DLD1 (cell line): ENCODE measurements around the gene ATP6V0C.

ENCODE experiments used
- in situ Hi-C: cut with HindIII; loops from 2 replicates; pipeline ENCODE4 v1.10.0; 2017; ENCODE audit warnings: low sequenced_read_pairs

Gene ATP6V0C

DNA sequence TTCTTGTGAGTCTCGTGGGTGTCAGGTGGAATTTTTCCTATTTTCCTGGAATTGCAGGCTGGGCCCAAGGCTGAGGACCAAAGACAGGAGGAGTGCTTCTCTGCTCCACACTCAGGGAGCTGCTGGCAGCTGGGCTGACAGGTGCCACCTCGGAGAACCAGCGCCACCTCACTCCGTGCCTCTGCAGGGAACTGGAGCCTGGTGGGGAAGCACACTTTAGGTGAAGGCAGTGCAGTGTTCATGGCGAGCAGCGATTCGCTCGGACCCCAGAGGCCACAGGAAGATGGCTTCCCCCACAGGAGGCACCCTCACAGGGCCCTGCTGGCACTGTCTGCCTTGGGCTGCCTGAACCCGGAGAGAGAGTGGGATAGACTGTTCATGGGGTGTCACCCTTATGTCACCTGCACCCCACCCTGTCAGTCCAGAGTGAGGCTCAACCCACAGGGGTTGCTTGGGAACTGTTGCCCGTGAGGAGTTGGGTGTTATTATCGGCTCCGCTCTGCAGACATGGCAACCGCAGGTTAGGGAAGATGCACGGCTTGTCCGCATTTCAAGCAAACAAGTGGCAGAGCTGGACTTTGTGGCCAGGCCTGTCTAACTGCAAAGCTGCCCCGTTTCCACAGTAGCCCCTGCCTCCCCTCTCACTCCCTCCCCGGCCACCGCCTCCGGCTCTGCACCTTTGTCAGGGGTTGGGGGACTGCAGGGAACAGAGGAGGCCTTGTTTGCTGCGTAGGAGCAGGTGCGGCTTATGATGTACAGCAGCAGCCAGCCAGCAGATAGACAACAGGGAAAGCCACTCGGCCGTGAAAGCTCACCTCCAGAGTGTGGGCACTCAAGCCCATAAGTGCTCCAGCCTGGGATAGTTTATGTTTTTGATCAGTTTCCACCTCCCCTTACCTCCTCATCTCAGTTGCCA is 23.3 kb upstream of the ATP6V0C start:
- in situ Hi-C loops, result no loop called here

DNA sequence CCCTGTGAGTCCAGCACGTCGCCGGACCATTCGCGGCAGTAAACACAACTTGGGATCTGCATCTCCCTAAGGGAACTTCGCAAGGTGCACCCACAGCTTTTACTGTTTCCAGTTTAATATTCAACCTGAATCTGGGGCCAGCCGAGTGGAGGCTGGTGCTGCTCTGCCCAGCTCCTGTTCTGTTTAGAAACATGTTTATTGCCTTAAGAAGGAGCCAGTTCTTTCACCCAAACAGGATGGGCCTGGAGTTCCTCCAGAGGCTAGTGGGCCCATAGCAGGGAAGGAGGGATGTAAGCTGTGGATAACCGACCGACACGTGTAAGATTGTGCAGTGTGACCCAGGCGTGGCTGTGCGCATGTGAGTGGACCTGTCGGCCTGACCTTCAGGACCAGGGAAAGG is 21.5 kb upstream of the ATP6V0C start:
- in situ Hi-C loops, result no loop called here

DNA sequence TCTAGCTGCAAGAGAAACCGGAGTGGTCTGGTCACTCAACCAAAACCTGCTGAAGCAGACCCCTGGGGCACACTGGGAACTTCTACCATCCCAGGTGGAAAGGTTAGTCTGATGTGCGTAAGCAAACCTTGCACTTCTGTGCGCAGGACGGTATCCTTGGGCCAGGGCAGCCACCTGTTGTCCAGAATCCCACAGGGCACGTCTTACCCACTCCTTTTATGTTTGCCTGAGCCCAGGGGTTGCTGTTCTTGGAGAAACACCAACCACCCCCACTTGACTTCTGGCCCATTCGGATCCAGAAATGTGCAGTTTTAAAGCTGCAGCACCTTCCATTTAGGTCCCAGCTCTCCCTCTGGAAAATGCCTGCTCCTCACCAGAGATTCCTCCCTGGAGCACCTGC is 20.1 kb upstream of the ATP6V0C start:
- in situ Hi-C loops, result no loop called here

DNA sequence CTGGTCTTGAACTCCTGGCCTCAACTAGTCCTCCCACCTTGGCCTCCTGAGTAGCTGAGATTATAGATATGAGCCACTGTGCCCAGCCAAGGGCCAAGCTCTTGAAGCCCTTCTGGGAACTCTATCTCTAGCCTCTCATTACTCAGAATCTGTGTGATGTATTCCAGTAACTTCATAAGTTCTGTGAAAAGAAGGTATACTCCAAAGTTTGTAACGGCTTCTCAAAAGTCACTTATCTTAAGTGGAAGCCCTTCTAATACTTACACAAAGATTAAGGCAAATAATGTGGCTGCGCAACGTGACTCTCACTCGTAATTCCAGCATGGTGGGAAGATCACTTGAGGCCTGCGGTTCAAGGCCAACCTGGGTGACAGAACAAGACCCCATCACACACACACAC is 19.1 kb upstream of the ATP6V0C start:
- in situ Hi-C loops, result no loop called here

DNA sequence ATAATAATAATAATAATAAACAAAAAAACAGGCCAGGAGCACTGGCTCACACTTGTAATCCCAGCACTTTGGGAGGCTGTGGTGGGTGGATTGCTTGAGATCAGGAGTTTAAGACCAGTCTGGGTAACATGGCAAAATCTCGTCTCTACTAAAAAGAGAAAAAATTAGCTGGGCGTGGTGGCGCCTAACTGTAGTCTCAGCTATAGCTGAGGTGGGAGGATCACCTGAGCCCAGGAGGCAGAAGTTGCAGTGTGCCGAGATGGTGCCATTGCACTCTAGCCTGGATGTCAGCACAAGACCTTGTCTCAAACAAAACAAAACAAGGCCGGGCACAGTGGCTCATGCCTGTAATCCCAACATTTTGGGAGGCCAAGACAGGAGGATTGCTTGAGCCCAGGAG is 18.7 kb upstream of the ATP6V0C start:
- in situ Hi-C loops, result no loop called here

DNA sequence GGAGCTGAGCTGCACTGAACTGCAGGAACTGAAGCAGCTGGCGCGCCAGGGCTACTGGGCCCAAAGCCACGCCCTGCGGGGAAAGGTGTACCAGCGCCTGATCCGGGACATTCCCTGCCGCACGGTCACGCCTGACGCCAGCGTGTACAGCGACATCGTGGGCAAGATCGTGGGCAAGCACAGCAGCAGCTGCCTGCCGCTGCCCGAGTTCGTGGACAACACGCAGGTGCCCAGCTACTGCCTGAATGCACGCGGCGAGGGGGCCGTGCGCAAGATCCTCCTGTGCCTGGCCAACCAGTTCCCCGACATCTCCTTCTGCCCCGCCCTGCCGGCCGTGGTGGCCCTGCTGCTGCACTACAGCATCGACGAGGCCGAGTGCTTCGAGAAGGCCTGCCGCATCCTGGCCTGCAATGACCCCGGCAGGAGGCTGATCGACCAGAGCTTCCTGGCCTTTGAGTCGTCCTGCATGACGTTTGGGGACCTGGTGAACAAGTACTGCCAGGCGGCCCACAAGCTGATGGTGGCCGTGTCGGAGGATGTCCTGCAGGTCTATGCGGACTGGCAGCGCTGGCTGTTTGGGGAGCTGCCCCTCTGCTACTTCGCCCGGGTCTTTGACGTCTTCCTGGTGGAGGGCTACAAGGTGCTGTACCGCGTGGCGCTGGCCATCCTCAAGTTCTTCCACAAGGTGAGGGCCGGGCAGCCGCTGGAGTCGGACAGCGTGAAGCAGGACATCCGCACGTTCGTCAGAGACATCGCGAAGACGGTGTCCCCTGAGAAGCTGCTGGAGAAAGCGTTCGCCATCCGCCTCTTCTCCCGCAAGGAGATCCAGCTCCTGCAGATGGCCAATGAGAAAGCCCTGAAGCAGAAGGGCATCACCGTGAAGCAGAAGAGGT is 17.3 kb upstream of the ATP6V0C start:
- in situ Hi-C loops, result no loop called here

DNA sequence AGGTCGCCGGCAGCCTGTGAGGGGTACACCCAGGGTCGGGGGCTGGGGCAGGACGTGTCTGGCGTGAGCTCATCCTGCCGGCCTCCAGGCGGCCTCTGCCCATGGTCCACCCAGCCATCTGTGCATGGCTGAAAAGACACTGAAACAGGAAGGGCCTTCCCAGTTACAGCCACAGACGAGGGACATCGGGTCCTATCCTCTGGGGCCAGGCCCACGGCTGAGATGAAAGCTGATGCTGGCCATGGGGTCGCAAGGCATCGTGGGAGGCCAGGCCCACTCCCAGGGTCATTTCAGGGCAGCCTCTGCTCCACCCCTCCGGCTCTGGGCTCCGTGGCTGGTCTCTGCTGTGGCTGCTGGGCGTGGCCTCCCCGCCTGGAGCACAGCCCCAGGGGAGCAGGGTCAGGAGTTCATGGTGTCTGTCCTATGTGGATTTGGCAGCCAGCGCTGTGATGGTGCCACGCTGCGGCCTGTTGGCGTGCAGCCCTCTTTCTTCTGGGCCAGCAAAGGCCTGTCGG is 16.6 kb upstream of the ATP6V0C start:
- in situ Hi-C loops, result no loop called here

DNA sequence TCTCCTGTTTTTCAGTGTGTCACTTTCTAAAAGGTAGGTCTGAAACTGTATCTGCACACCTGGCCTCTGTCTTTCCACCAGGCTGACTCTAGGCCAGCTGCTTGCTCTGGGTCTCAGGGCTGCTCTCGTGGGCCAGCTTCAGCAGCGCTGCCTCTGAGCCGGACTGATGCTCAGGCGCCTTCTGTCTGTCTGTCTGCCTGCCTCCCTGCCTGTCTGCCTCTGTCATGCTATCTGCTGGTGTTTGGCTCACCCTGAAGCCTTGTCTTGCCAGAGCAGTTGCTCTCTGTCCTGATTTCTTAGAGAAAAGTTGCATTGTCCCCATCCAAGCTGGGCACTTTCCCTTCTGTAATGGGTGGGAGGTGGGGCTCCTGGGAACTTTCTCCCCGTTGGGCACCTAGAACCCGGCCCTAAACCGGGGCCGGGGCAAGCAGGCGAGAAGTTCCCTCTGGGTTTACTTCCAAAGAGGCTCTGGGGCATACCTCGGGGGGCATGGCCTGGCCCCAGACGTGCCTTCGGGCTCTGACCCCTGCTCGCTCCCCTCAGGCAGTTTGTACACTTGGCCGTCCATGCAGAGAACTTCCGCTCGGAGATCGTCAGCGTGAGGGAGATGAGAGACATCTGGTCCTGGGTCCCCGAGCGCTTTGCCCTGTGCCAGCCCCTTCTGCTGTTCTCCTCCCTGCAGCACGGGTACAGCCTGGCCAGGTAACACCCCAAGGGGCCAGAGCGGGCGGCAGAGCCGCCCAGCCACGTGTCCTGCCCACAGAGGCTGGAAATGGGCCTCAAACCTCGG is 15.9 kb upstream of the ATP6V0C start:
- in situ Hi-C loops, result no loop called here

DNA sequence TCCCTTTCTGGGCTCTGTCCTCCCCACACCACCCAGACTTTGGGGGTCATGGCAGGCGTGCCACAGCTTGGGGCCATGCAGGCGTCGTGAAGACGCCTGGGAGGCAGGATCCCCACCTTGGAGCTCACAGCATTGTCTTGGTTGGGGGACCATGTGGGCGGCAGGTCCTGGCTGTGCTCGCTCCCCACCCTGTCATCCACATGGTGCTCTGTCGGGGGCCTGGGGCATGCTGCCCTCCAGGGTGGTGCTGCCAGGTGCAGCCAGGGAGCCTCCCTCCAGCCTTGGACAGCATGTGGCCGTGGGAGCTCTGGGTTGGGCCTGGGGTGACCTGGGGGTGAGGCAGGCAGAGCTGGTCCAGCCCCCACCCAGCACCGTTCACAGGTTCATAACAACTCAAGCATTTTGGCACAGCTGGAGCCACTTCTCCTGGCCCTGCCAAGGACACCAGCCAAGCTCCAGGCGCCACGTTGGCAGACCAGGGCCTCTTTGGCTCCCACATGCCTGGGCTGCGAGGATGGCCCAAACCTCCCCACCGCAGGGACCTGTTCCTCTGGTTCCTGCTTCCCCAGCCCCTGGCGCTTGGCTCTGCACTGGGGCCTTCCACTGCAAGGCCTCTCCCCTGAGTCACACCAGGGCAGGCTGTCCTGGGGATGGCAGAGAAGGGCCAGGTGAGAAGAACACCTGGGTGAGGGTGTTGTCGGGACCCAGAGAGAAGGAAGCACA is 15.1 kb upstream of the ATP6V0C start:
- in situ Hi-C loops, result no loop called here

DNA sequence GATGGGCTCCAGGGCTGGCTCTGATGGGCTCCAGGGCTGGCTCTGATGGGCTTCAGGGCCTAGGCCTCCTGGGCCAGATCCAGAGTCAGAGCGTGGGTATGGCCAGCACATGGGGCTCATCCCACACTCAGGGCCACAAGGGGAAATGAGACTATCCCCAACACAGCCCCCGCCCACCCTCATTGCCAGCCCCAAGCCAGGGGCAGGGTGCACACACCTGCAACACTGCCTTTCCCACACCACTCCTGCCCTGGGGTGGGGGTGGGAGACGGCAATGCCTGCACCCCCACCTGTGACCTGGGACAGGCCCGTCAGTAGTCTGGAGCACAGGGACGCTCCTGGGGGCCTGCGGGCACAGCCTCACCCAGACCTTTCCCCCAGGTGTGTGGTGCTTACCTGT is 14.3 kb upstream of the ATP6V0C start:
- in situ Hi-C loops, result no loop called here

DNA sequence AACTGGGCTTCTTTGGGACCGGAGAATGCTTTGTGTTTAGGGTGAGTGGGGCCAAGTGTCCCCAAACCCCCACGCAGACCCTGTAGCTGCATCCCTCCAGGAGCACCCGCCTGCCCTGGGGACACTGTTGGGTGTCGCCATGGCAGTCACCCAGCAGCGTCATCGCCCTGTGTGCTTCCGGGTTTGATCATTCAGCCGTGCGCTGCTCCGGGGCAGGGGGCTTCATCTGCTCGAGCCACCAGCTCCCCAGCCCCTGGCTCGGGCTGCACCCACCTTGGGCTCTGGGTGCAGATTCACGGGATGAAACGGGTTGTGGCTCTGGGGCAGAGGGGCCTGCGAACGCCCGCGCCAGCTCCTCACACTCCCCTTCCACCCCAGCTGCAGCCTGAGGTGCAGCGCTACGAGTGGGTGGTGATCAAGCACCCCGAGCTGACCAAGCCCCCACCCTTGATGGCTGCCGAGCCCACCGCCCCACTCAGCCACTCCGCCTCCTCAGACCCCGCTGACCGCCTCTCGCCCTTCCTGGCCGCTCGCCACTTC is 13.8 kb upstream of the ATP6V0C start:
- in situ Hi-C loops, result loop anchor here (10.0 kb wide), 1 partner anchor 115 kb away; no protein-coding TSS in a partner anchor

DNA sequence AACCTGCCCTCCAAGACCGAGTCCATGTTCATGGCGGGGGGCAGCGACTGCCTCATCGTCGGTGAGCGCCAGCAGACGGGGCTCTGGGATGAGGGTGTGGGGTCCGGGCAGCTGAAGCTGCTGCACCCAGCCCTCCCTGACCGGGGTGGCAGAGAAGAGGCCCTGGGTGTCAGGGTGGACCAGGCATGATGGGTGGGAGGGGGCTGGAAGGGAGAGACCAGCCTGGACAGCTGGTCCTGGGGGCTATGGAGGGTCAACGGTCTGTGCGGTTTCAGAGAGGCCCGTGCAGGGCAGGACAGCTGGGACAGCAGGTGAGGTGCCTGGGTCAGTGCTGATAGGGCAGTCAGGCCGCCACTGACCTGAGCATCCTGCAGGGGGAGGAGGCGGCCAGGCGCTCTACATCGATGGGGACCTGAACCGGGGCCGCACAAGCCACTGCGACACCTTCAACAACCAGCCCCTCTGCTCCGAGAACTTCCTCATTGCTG is 13.3 kb upstream of the ATP6V0C start:
- in situ Hi-C loops, result loop anchor here (10.0 kb wide), 1 partner anchor 116 kb away; no protein-coding TSS in a partner anchor

DNA sequence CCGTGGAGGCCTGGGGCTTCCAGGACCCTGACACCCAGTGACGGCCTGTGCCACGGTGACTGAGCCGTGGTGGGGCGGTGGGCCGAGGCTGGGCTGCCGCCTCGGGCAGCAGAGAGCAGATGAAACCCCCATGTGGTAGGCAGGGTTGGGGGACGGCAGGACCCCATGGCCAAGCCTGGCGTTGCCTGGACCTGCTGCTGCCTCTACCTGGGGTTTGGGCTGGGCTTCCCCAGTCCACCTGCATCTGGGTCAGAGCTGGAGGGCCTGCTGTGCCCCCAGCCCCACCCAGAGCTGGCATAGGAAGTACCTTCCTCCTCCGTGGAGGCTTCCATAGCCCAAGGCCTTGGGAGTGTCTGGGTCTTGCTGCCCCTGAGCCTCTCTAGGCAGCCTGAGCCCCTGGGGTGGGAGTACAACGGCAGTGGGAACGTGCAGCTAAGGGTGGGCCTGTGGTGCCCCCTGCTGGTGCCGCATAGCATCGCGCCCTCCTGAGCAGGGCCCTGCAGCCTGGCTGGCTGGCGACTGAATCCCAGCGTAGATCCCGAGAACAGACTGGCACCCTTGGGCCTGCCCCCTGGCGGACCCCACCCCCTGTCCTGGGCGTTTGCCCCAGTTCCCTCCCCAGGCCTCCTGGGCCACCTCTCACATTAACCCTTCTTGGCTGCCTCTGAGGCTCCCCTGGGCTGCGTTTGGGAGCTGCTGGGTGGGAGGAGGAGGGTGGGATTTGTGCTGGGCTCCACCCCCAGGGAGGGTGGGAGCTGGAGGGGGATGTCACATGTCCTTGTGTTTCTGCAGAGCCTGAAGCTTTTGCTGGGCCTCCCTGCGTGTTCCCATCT is 12.6 kb upstream of the ATP6V0C start:
- in situ Hi-C loops, result loop anchor here (10.0 kb wide), 1 partner anchor 116 kb away; no protein-coding TSS in a partner anchor

DNA sequence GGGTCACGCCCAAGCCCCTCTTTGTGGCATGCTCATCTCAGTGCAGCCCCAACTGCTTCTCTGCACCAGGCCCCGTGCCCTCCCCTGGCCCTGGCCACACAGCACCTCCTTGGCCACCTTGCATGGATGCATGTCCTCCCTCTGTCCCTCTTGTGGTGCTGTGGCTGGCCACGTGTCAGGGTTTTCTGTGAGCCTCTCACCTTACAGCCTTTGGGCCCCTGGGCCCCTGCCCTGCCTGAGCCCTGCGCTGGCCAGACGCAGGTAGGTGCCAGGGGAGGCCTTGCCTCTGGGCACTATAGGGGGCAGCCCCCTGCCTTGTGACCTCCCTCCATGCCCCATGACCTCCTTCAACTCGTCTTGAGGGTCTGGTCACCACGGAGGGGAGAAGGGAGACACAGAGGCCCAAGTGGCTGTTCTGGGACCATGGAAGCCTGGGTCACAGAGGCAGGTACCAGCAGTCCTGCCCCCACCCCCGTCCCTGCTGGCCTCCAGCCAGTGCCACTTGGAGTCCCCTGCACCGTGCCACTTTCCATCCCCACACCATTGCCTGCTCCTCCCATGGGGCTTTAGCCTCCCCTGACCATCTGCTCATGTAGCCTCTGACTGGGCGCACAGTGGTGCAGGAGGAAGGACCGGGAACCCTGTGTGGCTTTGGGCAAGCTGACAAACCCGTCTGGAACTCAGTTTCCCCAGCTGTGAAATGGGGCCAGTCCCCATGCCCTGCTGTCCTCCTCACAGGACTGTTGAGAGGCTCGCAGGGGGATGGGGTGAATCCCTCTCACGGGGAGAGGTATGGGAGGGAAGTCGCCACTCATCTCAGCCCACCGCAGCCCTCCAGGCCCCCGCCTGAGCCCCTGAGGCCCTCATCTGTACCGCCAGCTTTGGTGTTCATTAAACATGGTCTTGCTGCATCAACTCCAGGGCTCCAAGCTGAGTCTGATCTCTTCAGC is 11.5 kb upstream of the ATP6V0C start:
- in situ Hi-C loops, result loop anchor here (10.0 kb wide), 1 partner anchor 117 kb away; no protein-coding TSS in a partner anchor

DNA sequence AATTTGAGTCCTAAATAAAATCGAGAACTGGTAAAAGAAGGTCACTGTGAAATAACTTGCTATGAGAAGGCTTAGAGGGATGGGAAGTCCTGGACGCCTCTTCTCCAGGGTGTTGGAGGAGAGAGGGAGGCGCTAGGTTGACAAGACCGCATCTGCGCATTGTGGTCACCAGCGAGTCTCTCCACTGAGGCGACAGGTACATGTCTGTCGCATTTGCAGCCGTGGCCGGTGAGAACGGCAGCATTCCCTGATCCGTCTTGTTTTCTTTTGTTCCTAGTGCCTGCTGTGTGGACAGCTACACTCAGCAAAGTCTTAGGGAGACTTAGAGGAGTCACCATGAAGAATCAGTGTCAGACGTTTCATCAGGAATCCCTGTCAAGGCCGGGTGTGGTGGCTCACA is 8.1 kb upstream of the ATP6V0C start:
- in situ Hi-C loops, result loop anchor here (10.0 kb wide), 1 partner anchor 121 kb away; no protein-coding TSS in a partner anchor

DNA sequence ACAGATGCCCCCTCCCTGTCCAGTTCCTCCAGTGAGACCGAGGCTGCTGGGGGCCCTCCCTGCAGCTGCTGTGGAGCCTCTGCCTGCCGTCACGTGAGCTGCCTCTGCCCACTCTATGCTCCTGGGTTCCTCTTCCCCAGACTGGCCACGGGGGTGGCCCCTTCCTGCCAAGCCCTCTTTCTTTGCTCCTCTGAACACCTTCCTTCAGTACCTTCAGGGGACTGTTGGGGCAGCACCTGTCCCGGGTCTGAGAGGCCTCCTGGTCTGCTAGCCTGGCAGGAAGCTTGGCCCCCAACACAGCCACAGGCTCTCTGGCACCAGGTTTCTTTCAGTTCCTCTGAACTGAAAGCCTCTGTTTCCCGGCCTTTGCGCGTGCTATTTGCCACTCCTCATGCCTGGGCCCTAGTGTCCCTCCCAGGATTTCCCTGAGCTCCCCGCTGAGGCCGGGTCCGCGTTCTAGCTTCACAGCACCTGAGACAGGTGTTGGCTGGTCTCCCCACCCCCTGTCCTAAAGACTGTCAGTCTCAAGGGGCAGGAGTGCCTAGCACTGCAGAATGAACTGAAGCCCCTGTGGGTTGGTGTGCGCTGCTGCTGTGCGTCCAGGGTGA is 6.6 kb upstream of the ATP6V0C start:
- in situ Hi-C loops, result loop anchor here (10.0 kb wide), 1 partner anchor 122 kb away; no protein-coding TSS in a partner anchor

DNA sequence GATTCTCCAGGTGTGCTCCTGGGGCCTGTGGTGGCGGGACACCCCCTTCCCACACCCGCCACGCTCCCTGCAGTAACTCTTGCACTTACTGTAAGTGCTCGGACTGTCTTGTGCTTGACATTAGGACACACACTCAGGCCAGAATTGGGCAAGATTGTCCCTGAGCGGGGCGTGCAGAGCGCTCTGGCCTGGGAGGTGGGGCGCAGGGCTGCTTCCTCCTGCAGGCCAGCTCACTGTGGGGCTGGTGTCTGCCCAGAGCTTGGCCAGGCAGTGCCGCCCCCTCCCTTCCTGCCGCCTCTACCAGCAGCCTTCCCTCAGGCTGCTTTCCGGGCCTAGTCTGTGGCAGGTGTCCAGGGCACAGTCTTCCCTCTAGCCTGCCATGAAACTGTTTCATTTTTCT is 6.1 kb upstream of the ATP6V0C start:
- in situ Hi-C loops, result loop anchor here (10.0 kb wide), 1 partner anchor 123 kb away; no protein-coding TSS in a partner anchor
